GM19468 (cell line): ENCODE results near the gene CDH13.

Experiments used
- ATAC-seq: cut with Tn5 transposase; IDR thresholded peaks from one replicate; pipeline ENCODE4 v1.9.1; 2021; ENCODE audit warnings: mild to moderate bottlenecking, moderate library complexity, moderate number of reproducible peaks; ENCODE audit not compliant: unreplicated experiment; ENCODE audit errors: extremely low read depth

Gene CDH13

GRCh38 chr16:83306961-83307593 is 680.3 kb downstream of the CDH13 start:
- ATAC-seq, result no peak

- ATAC-seq, result no peak
These were observed 680.8 kb downstream of the CDH13 start for GRCh38 chr16:83307594-83307992.

- no peak for ATAC-seq
These were observed 681.6 kb downstream of the CDH13 start for GRCh38 chr16:83308414-83308813.

GRCh38 chr16:83310816-83311215 is 684.0 kb downstream of the CDH13 start:
- no peak for ATAC-seq

GRCh38 chr16:83312015-83312717 is 685.4 kb downstream of the CDH13 start:
- no peak for ATAC-seq

- no peak for ATAC-seq
These were observed 686.0 kb downstream of the CDH13 start for GRCh38 chr16:83312718-83313245.

GRCh38 chr16:83315271-83315670 is 688.5 kb downstream of the CDH13 start:
- no peak for ATAC-seq

GRCh38 chr16:83316458-83316857 is 689.7 kb downstream of the CDH13 start:
- ATAC-seq, result no peak

- no peak for ATAC-seq
These were observed 691.6 kb downstream of the CDH13 start for GRCh38 chr16:83318390-83318789.

- ATAC-seq, result no peak
These were observed 702.2 kb downstream of the CDH13 start for GRCh38 chr16:83328936-83329335.

GRCh38 chr16:83329441-83329840 is 702.7 kb downstream of the CDH13 start:
- no peak for ATAC-seq

- no peak for ATAC-seq
These were observed 703.5 kb downstream of the CDH13 start for GRCh38 chr16:83330251-83330650.

- no peak for ATAC-seq
These were observed 708.3 kb downstream of the CDH13 start for GRCh38 chr16:83335076-83335475.

- ATAC-seq, result no peak
These were observed 709.8 kb downstream of the CDH13 start for GRCh38 chr16:83336603-83337002.

GRCh38 chr16:83338138-83338537 is 711.4 kb downstream of the CDH13 start:
- no peak for ATAC-seq

GRCh38 chr16:83338941-83339340 is 712.2 kb downstream of the CDH13 start:
- ATAC-seq, result no peak

- ATAC-seq, result no peak
These were observed 717.2 kb downstream of the CDH13 start for GRCh38 chr16:83343935-83344366.

- no peak for ATAC-seq
These were observed 719.3 kb downstream of the CDH13 start for GRCh38 chr16:83345846-83346640.

GRCh38 chr16:83348991-83349390 is 722.2 kb downstream of the CDH13 start:
- ATAC-seq, result no peak

- no peak for ATAC-seq
These were observed 723.7 kb downstream of the CDH13 start for GRCh38 chr16:83350481-83350880.

GRCh38 chr16:83351846-83352245 is 725.1 kb downstream of the CDH13 start:
- no peak for ATAC-seq
